GM12801 (cell line): ENCODE results near the gene TSHZ3.

ENCODE experiments used
- CTCF ChIP-seq: IDR thresholded peaks from one replicate; pipeline ENCODE4 v1.5.1; 2011; ENCODE audit warnings: control low read depth; ENCODE audit not compliant: insufficient read length; ENCODE audit errors: extremely low read depth

The TSHZ3 gene

DNA sequence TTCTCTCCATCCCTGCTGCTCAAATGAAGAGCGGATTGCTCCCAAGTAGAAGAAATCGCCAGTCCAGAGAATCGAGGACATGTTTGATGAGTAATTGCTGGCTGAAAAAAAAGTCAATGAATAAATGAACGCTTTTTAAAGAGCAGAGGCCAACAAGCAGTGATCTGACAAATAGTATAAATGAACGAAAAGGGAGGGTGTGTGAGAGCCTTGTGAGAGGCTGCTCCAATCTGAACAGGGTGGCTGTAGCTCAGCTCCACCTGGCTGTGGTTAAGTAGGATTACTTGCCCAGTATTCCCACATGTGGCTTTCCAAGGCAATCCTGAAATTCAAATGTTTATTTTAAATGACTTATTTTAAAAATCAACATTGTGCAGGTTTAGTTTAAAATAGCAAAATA lies 117.1 kb downstream of the TSHZ3 start:
- TF ChIP-seq CTCF, result no peak

- TF ChIP-seq CTCF, result no peak
Observed at GRCh38 chr19:31231237-31231636, 118.0 kb downstream of the TSHZ3 start.

GRCh38 chr19:31226151-31226935 lies 122.9 kb downstream of the TSHZ3 start:
- TF ChIP-seq CTCF, result no peak
